ENCODE measurements around the gene GUK1. TPM values are rescaled to one million over a fixed set of nuclear protein-coding genes. Genes with fewer than 3 reads are reported as not detected.
"Not testable (repeated sequence)": the region's sequence is repeated elsewhere in the genome, so short reads cannot be mapped to it uniquely, and the experiment has no call there.

The GUK1 gene
- total RNA-seq, 2 donors from 2014 or later: 233 to 245 TPM

DNA sequence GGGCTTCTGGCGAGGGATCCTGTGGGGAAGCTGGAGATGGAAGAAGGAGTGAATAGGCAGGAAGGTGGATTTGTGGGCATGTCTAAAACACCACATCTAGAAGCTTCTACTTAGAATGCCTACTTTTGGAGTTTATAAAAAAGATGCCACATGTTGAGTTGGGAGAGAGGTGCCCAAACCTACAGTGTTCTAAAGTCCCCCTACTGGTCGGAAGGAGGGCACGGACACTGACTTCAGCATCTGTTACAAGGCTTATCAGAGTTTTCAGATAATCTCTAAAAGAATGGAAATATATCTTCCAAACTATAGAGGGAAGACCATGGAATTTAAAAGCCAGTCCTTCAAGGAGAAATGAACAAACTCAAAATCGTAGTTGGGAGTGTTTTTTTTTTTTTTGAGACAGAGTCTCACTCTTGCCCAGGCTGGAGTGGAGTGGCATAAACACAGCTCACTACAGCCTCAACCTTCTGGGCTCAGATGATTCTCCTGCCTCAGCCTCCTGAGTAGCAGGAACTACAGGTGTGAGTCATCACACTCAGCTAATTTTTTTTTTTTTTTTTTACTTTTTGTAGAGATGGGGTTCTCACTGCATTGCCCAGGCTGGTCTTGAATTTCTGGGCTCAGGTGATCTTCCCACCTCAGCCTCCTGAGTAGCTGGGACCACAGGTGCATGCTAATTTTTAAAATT, 40.3 kb downstream of the GUK1 start:
- Mint-ChIP-seq H3K27ac (no peak overlapping the region), H3K4me3 (no peak overlapping the region), H3K36me3 (ENCODE audit: low read depth) (no peaks in the 10 kb centered on the region), H3K27me3 (no peaks in the 10 kb centered on the region), H3K4me1 (peaks cover 4% of the 10 kb centered on the region)
- ATAC-seq (peak; percentile 42), DNase-seq (no peak)
- no peaks in the 10 kb centered on the region for H3K9me3 ChIP-seq (ENCODE audit: control insufficient read depth, low read length, poor library complexity, severe bottlenecking)

DNA sequence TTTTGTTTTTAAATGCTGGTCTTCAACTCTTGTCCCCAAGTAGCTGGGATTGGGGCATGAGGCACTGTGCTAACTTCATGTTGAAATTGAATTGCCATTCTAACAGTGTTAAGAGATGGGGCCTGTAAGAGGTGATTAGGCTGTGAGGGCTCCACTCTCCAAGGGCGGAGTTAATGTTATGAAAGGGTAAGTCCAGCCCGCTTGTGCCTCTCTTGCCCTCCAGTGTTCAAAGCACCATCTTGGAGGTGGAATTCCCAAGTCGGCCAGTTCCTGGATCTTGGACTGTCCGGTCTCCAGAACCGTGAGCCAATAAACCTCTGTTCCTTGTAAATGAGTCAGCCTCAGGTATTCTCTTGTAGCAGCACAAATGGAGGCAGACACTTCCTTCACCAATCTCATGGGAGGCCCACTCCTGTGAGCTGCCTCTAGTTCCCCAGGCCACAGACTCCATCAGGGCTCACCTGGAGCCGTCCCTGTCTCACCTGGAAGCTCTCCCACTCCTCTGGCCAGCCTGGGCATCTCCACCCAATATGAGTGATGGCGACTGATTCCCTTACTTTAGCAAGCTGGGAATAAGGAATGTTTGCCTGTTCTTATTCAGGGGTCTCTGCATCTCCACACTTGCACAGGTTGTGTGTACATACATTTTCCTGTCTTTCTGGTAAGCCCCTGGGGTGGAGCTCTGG, 41.0 kb downstream of the GUK1 start:
- Mint-ChIP-seq H3K4me1 (peaks cover 9% of the 10 kb centered on the region), H3K36me3 (ENCODE audit: low read depth) (no peaks in the 10 kb centered on the region), H3K4me3 (no peak overlapping the region), H3K27ac (no peak overlapping the region), H3K27me3 (no peaks in the 10 kb centered on the region)
- ATAC-seq (no peak), DNase-seq (no peak)
- H3K9me3 ChIP-seq (ENCODE audit: control insufficient read depth, low read length, poor library complexity, severe bottlenecking): no peaks in the 10 kb centered on the region

- no peak overlapping the region for H3K27ac Mint-ChIP-seq
- no peaks in the 10 kb centered on the region for H3K27me3 Mint-ChIP-seq
- no peak for DNase-seq
- peaks cover 7% of the 10 kb centered on the region for H3K4me1 Mint-ChIP-seq
- no peak overlapping the region for H3K4me3 Mint-ChIP-seq
- ATAC-seq: no peak
- H3K36me3 Mint-ChIP-seq (ENCODE audit: low read depth): no peaks in the 10 kb centered on the region
- no peaks in the 10 kb centered on the region for H3K9me3 ChIP-seq (ENCODE audit: control insufficient read depth, low read length, poor library complexity, severe bottlenecking)
These were observed 41.6 kb downstream of the GUK1 start for GRCh38 chr1:228181645-228182034.

GRCh38 chr1:228182296-228183030, 42.4 kb downstream of the GUK1 start:
- Mint-ChIP-seq H3K27me3 (no peaks in the 10 kb centered on the region), H3K27ac (no peak overlapping the region), H3K36me3 (ENCODE audit: low read depth) (no peaks in the 10 kb centered on the region), H3K4me1 (peaks cover 7% of the 10 kb centered on the region), H3K4me3 (no peak overlapping the region)
- no peak for DNase-seq
- ATAC-seq: no peak
- H3K9me3 ChIP-seq (ENCODE audit: control insufficient read depth, low read length, poor library complexity, severe bottlenecking): no peaks in the 10 kb centered on the region

GRCh38 chr1:228184152-228184551, 44.1 kb downstream of the GUK1 start:
- ATAC-seq: no peak
- Mint-ChIP-seq H3K4me3 (no peak overlapping the region), H3K27me3 (no peaks in the 10 kb centered on the region), H3K4me1 (peaks cover 11% of the 10 kb centered on the region), H3K27ac (no peak overlapping the region), H3K36me3 (ENCODE audit: low read depth) (no peaks in the 10 kb centered on the region)
- no peak for DNase-seq
- H3K9me3 ChIP-seq (ENCODE audit: control insufficient read depth, low read length, poor library complexity, severe bottlenecking): no peaks in the 10 kb centered on the region

DNA sequence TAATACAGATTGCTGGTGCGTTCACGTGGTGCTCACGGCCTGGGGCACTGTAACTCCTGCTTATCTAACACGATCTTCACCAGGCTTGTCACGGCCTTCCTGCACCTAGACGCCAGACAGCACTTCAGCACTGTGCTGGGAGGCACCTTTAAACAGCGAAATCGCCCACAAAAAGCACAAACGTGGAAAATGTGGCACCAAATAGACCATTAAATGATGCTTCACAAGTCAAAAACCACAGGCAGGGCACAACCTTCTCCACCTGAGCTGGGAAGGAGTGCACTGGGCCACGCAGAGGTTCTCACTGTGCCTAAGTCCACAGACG, 45.5 kb downstream of the GUK1 start:
- Mint-ChIP-seq H3K27ac (peak overlapping the region; percentile 84), H3K4me1 (peaks cover 14% of the 10 kb centered on the region), H3K27me3 (no peaks in the 10 kb centered on the region), H3K36me3 (ENCODE audit: low read depth) (no peaks in the 10 kb centered on the region), H3K4me3 (peak overlapping the region; percentile 36)
- H3K9me3 ChIP-seq (ENCODE audit: control insufficient read depth, low read length, poor library complexity, severe bottlenecking): no peaks in the 10 kb centered on the region
- ATAC-seq (peak; percentile 91), DNase-seq (no peak)

DNA sequence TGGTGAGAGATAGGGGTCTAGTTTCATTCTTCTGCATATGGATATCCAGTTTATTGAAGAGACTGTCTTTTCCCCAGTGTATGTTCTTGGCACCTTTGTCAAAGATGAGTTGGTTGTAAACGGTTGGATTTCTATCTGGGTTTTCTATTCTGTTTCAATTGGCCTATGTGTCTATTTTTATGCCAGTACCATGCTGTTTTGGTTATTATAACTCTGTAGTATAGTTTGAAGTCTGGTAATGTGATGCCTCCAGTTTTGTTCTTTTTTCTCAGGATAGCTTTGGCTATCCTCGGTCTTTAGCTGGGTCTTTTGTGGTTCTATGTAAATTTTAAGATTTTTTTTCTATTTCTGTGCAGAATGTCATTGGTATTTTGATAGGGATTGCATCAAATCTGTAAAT, 48.2 kb downstream of the GUK1 start:
- not testable (repeated sequence) for H3K27me3 Mint-ChIP-seq, H3K27ac Mint-ChIP-seq

GRCh38 chr1:228190182-228190581, 50.1 kb downstream of the GUK1 start:
- DNase-seq (no peak), ATAC-seq (no peak)
- Mint-ChIP-seq H3K36me3 (ENCODE audit: low read depth) (no peaks in the 10 kb centered on the region), H3K4me3 (no peak overlapping the region), H3K27ac (no peak overlapping the region), H3K4me1 (peaks cover 16% of the 10 kb centered on the region), H3K27me3 (no peaks in the 10 kb centered on the region)
- no peaks in the 10 kb centered on the region for H3K9me3 ChIP-seq (ENCODE audit: control insufficient read depth, low read length, poor library complexity, severe bottlenecking)

More for the DNA sequence above, 48.2 kb downstream of the GUK1 start:
- not testable (repeated sequence) for H3K36me3 Mint-ChIP-seq (ENCODE audit: low read depth); ATAC-seq; H3K4me3 Mint-ChIP-seq; DNase-seq; H3K9me3 ChIP-seq (ENCODE audit: control insufficient read depth, low read length, poor library complexity, severe bottlenecking)
- H3K4me1 Mint-ChIP-seq: peaks cover 18% of the 10 kb centered on the region

- Mint-ChIP-seq H3K36me3 (ENCODE audit: low read depth) (peaks cover 5% of the 10 kb centered on the region), H3K27ac (no peak overlapping the region), H3K4me1 (peaks cover 18% of the 10 kb centered on the region), H3K27me3 (no peaks in the 10 kb centered on the region), H3K4me3 (peak overlapping the region; percentile 36)
- ATAC-seq: no peak
- H3K9me3 ChIP-seq (ENCODE audit: control insufficient read depth, low read length, poor library complexity, severe bottlenecking): no peaks in the 10 kb centered on the region
- DNase-seq: no peak
These were observed 50.7 kb downstream of the GUK1 start for GRCh38 chr1:228190778-228191177.

- no peaks in the 10 kb centered on the region for H3K9me3 ChIP-seq (ENCODE audit: control insufficient read depth, low read length, poor library complexity, severe bottlenecking)
- Mint-ChIP-seq H3K4me3 (no peak overlapping the region), H3K27me3 (no peaks in the 10 kb centered on the region), H3K27ac (no peak overlapping the region), H3K36me3 (ENCODE audit: low read depth) (peaks cover 8% of the 10 kb centered on the region), H3K4me1 (peaks cover 11% of the 10 kb centered on the region)
- DNase-seq: no peak
- no peak for ATAC-seq
These were observed 54.4 kb downstream of the GUK1 start for GRCh38 chr1:228194436-228194835.

- H3K4me1 Mint-ChIP-seq: peaks cover 10% of the 10 kb centered on the region
- ATAC-seq (no peak), DNase-seq (no peak)
- peaks cover 11% of the 10 kb centered on the region for H3K36me3 Mint-ChIP-seq (ENCODE audit: low read depth)
- no peaks in the 10 kb centered on the region for H3K27me3 Mint-ChIP-seq
- H3K27ac Mint-ChIP-seq: no peak overlapping the region
- no peak overlapping the region for H3K4me3 Mint-ChIP-seq
- no peaks in the 10 kb centered on the region for H3K9me3 ChIP-seq (ENCODE audit: control insufficient read depth, low read length, poor library complexity, severe bottlenecking)
These were observed 55.1 kb downstream of the GUK1 start for GRCh38 chr1:228194921-228195812.

GRCh38 chr1:228197555-228198147, 57.6 kb downstream of the GUK1 start:
- peaks cover 7% of the 10 kb centered on the region for H3K4me1 Mint-ChIP-seq
- H3K27me3 Mint-ChIP-seq: no peaks in the 10 kb centered on the region
- ATAC-seq (no peak), DNase-seq (no peak)
- no peak overlapping the region for H3K4me3 Mint-ChIP-seq
- H3K27ac Mint-ChIP-seq: no peak overlapping the region
- H3K36me3 Mint-ChIP-seq (ENCODE audit: low read depth): peaks cover 11% of the 10 kb centered on the region
- H3K9me3 ChIP-seq (ENCODE audit: control insufficient read depth, low read length, poor library complexity, severe bottlenecking): no peaks in the 10 kb centered on the region
